ENCODE data around the gene GLRA2. TPM values are rescaled to one million over a fixed set of nuclear protein-coding genes. Genes with fewer than 3 reads are reported as not detected.

The GLRA2 gene
- total and polyA plus RNA-seq, 2 of the 13 experiments (the other 11 are each of a cell fraction or from before 2014, with no cell fraction given) = not detected

DNA sequence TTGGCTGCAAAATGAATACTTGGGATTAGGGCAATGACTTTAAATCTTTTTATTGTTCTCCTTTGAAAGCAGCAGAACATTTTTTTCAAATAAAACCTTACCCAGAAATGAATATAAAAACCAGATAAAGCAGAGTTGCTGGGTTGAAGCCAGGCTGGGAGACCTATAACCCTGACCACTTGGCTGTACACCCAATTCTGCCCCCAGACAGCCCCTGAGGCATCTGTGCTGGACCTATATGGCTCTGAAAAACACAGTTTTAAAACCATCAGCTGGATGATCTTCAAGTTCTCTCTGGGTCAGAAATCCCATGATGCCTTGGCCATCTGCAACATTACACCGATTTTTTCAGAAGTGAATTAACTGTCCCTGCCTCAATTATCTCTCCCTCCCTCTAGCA lies 23.7 kb upstream of the GLRA2 start:
- Histone ChIP-seq H3K4me1 (ENCODE audit: insufficient read depth, low read length) (no peaks in the 10 kb centered on the region), H3K4me2 (ENCODE audit: low read depth, low read length) (no peak overlapping the region), H3K4me3 (replicated peaks in 1 of 3; ENCODE audit: insufficient read depth in 1 of 3, low read depth in 2 of 3, low read length in 3 of 3) (no peak overlapping the region), H3K9me3 (ENCODE audit: low read length) (no peaks in the 10 kb centered on the region), H3K9ac (ENCODE audit: insufficient read depth, low read depth, low read length) (no peak overlapping the region), H3K36me3 (replicated peaks in 1 of 2; ENCODE audit: control insufficient read depth in 1 of 2, insufficient read depth in 2 of 2, low read length in 2 of 2) (no peaks in the 10 kb centered on the region), H4K20me1 (ENCODE audit: insufficient read depth, low read length) (no peaks in the 10 kb centered on the region), H3K27me3 (ENCODE audit: control insufficient read depth in 1 of 2, insufficient read depth in 2 of 2, low read length in 2 of 2) (no peaks in the 10 kb centered on the region), H2AFZ (ENCODE audit: low read length) (no peak overlapping the region), H3K79me2 (ENCODE audit: insufficient read depth, low read length) (no peaks in the 10 kb centered on the region), H3K27ac (ENCODE audit: extremely low read length, insufficient read depth, low read length) (no peak overlapping the region)
- ChIA-PET CTCF (ENCODE audit: low intra/inter-chr PET ratio, low total read pairs) (no interaction called here), POLR2A (no interaction called here)
- no TSS peak for BruUV-seq (replicated peaks)
- FAIRE-seq (no peak), DNase-seq (ENCODE audit: low spot score) (no peak), ATAC-seq (no peak)
- WGBS (ENCODE audit: low lambda C conversion rate) = 0% methylated on average over 1 of the region's 1 CpG
- TF ChIP-seq GABPA (IDR thresholded peaks at IDR 0.05; ENCODE audit: low read depth, low read length) = no peak
- no peak for TF ChIP-seq GABPA (CRISPR knock-in tag; IDR thresholded peaks at IDR 0.05; ENCODE audit: low read depth)
- no peak for TF ChIP-seq ZNF207 (IDR thresholded peaks at IDR 0.05; ENCODE audit: borderline replicate concordance)
- TF ChIP-seq ZNF33A (CRISPR knock-in tag; IDR thresholded peaks at IDR 0.05; ENCODE audit: borderline replicate concordance) = no peak
- TF ChIP-seq, protein P1, sequence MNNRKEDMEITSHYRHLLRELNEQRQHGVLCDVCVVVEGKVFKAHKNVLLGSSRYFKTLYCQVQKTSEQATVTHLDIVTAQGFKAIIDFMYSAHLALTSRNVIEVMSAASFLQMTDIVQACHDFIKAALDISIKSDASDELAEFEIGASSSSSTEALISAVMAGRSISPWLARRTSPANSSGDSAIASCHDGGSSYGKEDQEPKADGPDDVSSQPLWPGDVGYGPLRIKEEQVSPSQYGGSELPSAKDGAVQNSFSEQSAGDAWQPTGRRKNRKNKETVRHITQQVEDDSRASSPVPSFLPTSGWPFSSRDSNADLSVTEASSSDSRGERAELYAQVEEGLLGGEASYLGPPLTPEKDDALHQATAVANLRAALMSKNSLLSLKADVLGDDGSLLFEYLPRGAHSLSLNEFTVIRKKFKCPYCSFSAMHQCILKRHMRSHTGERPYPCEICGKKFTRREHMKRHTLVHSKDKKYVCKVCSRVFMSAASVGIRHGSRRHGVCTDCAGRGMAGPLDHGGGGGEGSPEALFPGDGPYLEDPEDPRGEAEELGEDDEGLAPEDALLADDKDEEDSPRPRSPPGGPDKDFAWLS (CRISPR knock-in tag; IDR thresholded peaks at IDR 0.05; ENCODE audit: borderline replicate concordance) = no peak
- TF ChIP-seq, protein P2, sequence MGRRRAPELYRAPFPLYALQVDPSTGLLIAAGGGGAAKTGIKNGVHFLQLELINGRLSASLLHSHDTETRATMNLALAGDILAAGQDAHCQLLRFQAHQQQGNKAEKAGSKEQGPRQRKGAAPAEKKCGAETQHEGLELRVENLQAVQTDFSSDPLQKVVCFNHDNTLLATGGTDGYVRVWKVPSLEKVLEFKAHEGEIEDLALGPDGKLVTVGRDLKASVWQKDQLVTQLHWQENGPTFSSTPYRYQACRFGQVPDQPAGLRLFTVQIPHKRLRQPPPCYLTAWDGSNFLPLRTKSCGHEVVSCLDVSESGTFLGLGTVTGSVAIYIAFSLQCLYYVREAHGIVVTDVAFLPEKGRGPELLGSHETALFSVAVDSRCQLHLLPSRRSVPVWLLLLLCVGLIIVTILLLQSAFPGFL (CRISPR knock-in tag; IDR thresholded peaks at IDR 0.05) = no peak
- intact Hi-C loops (cut with micrococcal nuclease; ENCODE audit: unreplicated experiment) (no loop called here), in situ Hi-C loops (cut with HindIII; ENCODE audit: extremely low pct_ligation_motif_present, low pct_unique_long_range_greater_than_20kb) (no loop called here)

DNA sequence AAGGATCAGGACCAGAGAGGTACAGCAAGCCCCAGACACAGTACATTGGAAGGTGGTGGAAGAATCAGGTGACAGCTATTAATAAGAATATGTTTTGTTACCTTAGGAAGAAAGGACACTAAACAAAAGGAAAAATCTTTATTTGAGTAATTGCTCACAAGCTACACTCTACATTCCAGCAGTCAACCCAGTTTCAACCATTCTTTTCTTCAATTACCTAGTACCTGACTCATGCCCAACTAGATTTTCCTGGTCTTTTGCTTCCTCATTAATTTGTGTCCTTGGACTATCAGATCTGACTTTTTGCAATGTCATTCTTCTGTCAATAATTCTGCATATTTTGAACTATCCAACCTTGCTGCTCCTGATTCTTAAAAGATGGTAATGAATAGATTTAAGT lies 22.5 kb upstream of the GLRA2 start:
- intact Hi-C loops (cut with micrococcal nuclease; ENCODE audit: unreplicated experiment) (no loop called here), in situ Hi-C loops (cut with HindIII; ENCODE audit: extremely low pct_ligation_motif_present, low pct_unique_long_range_greater_than_20kb) (no loop called here)
- BruUV-seq (replicated peaks) = no TSS peak
- H3K4me1 ChIP-seq (ENCODE audit: insufficient read depth, low read length) = no peaks in the 10 kb centered on the region
- H4K20me1 ChIP-seq (ENCODE audit: insufficient read depth, low read length) = no peaks in the 10 kb centered on the region
- TF ChIP-seq, protein P3, sequence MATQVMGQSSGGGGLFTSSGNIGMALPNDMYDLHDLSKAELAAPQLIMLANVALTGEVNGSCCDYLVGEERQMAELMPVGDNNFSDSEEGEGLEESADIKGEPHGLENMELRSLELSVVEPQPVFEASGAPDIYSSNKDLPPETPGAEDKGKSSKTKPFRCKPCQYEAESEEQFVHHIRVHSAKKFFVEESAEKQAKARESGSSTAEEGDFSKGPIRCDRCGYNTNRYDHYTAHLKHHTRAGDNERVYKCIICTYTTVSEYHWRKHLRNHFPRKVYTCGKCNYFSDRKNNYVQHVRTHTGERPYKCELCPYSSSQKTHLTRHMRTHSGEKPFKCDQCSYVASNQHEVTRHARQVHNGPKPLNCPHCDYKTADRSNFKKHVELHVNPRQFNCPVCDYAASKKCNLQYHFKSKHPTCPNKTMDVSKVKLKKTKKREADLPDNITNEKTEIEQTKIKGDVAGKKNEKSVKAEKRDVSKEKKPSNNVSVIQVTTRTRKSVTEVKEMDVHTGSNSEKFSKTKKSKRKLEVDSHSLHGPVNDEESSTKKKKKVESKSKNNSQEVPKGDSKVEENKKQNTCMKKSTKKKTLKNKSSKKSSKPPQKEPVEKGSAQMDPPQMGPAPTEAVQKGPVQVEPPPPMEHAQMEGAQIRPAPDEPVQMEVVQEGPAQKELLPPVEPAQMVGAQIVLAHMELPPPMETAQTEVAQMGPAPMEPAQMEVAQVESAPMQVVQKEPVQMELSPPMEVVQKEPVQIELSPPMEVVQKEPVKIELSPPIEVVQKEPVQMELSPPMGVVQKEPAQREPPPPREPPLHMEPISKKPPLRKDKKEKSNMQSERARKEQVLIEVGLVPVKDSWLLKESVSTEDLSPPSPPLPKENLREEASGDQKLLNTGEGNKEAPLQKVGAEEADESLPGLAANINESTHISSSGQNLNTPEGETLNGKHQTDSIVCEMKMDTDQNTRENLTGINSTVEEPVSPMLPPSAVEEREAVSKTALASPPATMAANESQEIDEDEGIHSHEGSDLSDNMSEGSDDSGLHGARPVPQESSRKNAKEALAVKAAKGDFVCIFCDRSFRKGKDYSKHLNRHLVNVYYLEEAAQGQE (IDR thresholded peaks at IDR 0.05; ENCODE audit: borderline replicate concordance in 1 of 2, low read depth in 1 of 2, low read length in 2 of 2) = no peak
- TF ChIP-seq ZSCAN21 (CRISPR knock-in tag; IDR thresholded peaks at IDR 0.05; ENCODE audit: borderline replicate concordance) (no peak), HNF4G (IDR thresholded peaks at IDR 0.05; ENCODE audit: borderline replicate concordance, low read depth, low read length) (no peak), HNF4G (CRISPR knock-in tag; IDR thresholded peaks at IDR 0.05; ENCODE audit: borderline replicate concordance, low read depth) (no peak)
- no peak overlapping the region for H3K4me2 ChIP-seq (ENCODE audit: low read depth, low read length)
- ATAC-seq = no peak
- no peak for DNase-seq (ENCODE audit: low spot score)
- no peak for FAIRE-seq
- ChIA-PET CTCF (ENCODE audit: low intra/inter-chr PET ratio, low total read pairs) (no interaction called here), POLR2A (no interaction called here)
- H3K36me3 ChIP-seq (replicated peaks in 1 of 2; ENCODE audit: control insufficient read depth in 1 of 2, insufficient read depth in 2 of 2, low read length in 2 of 2) = no peaks in the 10 kb centered on the region
- no peaks in the 10 kb centered on the region for H3K79me2 ChIP-seq (ENCODE audit: insufficient read depth, low read length)
- no peak overlapping the region for H2AFZ ChIP-seq (ENCODE audit: low read length)
- no peaks in the 10 kb centered on the region for H3K9me3 ChIP-seq (ENCODE audit: low read length)
- no peak overlapping the region for H3K27ac ChIP-seq (ENCODE audit: extremely low read length, insufficient read depth, low read length)
- no peak overlapping the region for H3K9ac ChIP-seq (ENCODE audit: insufficient read depth, low read depth, low read length)
- no peak overlapping the region for H3K4me3 ChIP-seq (replicated peaks in 1 of 3; ENCODE audit: insufficient read depth in 1 of 3, low read depth in 2 of 3, low read length in 3 of 3)
- H3K27me3 ChIP-seq (ENCODE audit: control insufficient read depth in 1 of 2, insufficient read depth in 2 of 2, low read length in 2 of 2) = no peaks in the 10 kb centered on the region
